Spinal cord (tissue), 10 donors: Measurements from ENCODE around the gene ADRA2B. TPM values are rescaled to one million over a fixed set of nuclear protein-coding genes. Genes with fewer than 3 reads are reported as not detected.

Experiments
- DNase-seq, 6 donors: peaks; one replicate each; pipeline versions ENCODE4 v3.0.0 to v3.0.0-alpha.2; 2013 to 2015; ENCODE audit warnings: low spot score in 6 of 6, low read depth in 4 of 6
- H3K27ac ChIP-seq: one replicate; pipeline ENCODE4 v1.5.1; 2013; ENCODE audit warnings: low read depth, low read length, control low read depth
- H3K27me3 ChIP-seq: one replicate; pipeline ENCODE4 v1.6.1; 2013; ENCODE audit warnings: low read length; ENCODE audit not compliant: control insufficient read depth, insufficient read depth
- H3K36me3 ChIP-seq: one replicate; pipeline ENCODE4 v1.6.1; 2013; ENCODE audit warnings: low read length; ENCODE audit not compliant: control insufficient read depth, insufficient read depth
- H3K4me1 ChIP-seq: one replicate; pipeline ENCODE4 v1.6.1; 2013; ENCODE audit warnings: low read length; ENCODE audit not compliant: control insufficient read depth, insufficient read depth
- H3K4me3 ChIP-seq: one replicate; pipeline ENCODE4 v1.5.1; 2013; ENCODE audit warnings: low read depth, low read length, control low read depth
- H3K9me3 ChIP-seq: one replicate; pipeline ENCODE4 v1.6.1; 2013; ENCODE audit warnings: low read length; ENCODE audit not compliant: control insufficient read depth, insufficient read depth
- WGBS: methylation state at CpG from one replicate; pipeline ENCODE4 v1.1.5; 2013; ENCODE audit warnings: missing lambda C conversion rate; ENCODE audit not compliant: insufficient coverage; 5-methylcytosine and 5-hydroxymethylcytosine counted together
- polyA plus RNA-seq, 2 donors: library from polyadenylated mRNA; unstranded; fragments of 120-200 nt; gene quantifications; one replicate each; pipeline ENCODE4 v1.2.1, GENCODE V29; 2013; ENCODE audit not compliant: insufficient read length in 2 of 2
- total RNA-seq, 2 donors: library from RNA; depleted of rRNA in 1 of 2; stranded (reverse); fragments of 120-200 nt in 1 of 2; fragments of >200 nt in 1 of 2; gene quantifications; one replicate each; pipeline versions ENCODE4 v1.2.3 to v1.2.4, GENCODE V29; 2013 to 2014
- donor health status: healthy.

The ADRA2B gene
- total and polyA plus RNA-seq, 4 donors, result 0.25 to 0.88 (median 0.61) TPM

GRCh38 chr2:96150791-96151594 is 34.6 kb upstream of the ADRA2B start:
- Histone ChIP-seq H3K36me3 (no peaks in the 10 kb centered on the region), H3K4me1 (peaks cover 29% of the 10 kb centered on the region), H3K27me3 (peaks cover 16% of the 10 kb centered on the region), H3K9me3 (no peaks in the 10 kb centered on the region), H3K27ac (no peak overlapping the region), H3K4me3 (no peak overlapping the region)
- DNase-seq, result no peak
- WGBS, result 94% methylated on average over 14 of the region's 14 CpGs

GRCh38 chr2:96150007-96150640 is 33.8 kb upstream of the ADRA2B start:
- no peak for DNase-seq
- no peak overlapping the region for H3K4me3 ChIP-seq
- peaks cover 36% of the 10 kb centered on the region for H3K4me1 ChIP-seq

GRCh38 chr2:96148410-96149217 is 32.2 kb upstream of the ADRA2B start:
- Histone ChIP-seq H3K9me3 (no peaks in the 10 kb centered on the region), H3K4me1 (peaks cover 48% of the 10 kb centered on the region), H3K27me3 (peaks cover 29% of the 10 kb centered on the region), H3K36me3 (peaks cover 2% of the 10 kb centered on the region), H3K4me3 (no peak overlapping the region), H3K27ac (no peak overlapping the region)
- DNase-seq, result peak in 2 of 6 donors; percentile 59 to 80
- WGBS, result 20% methylated on average over 27 of the region's 29 CpGs

More at GRCh38 chr2:96150007-96150640, 33.8 kb upstream of the ADRA2B start:
- WGBS, result 96% methylated on average over 3 of the region's 6 CpGs
- H3K27ac ChIP-seq, result no peak overlapping the region
- peaks cover 19% of the 10 kb centered on the region for H3K27me3 ChIP-seq
- H3K36me3 ChIP-seq, result no peaks in the 10 kb centered on the region
- no peaks in the 10 kb centered on the region for H3K9me3 ChIP-seq

- WGBS, result 62% methylated on average over 4 of the region's 9 CpGs
- Histone ChIP-seq H3K27ac (no peak overlapping the region), H3K27me3 (peaks cover 29% of the 10 kb centered on the region), H3K4me1 (peaks cover 49% of the 10 kb centered on the region), H3K4me3 (no peak overlapping the region), H3K9me3 (no peaks in the 10 kb centered on the region), H3K36me3 (peaks cover 5% of the 10 kb centered on the region)
- DNase-seq, result no peak
Observed at GRCh38 chr2:96147593-96148201, 31.3 kb upstream of the ADRA2B start.

GRCh38 chr2:96146881-96147592 is 30.7 kb upstream of the ADRA2B start:
- Histone ChIP-seq H3K9me3 (no peaks in the 10 kb centered on the region), H3K27me3 (peaks cover 29% of the 10 kb centered on the region), H3K36me3 (peaks cover 10% of the 10 kb centered on the region), H3K27ac (no peak overlapping the region), H3K4me3 (no peak overlapping the region), H3K4me1 (peaks cover 49% of the 10 kb centered on the region)
- DNase-seq, result no peak
- 76% methylated on average over 6 of the region's 9 CpGs for WGBS

- Histone ChIP-seq H3K9me3 (no peaks in the 10 kb centered on the region), H3K27me3 (peaks cover 29% of the 10 kb centered on the region), H3K36me3 (peaks cover 10% of the 10 kb centered on the region), H3K4me3 (no peak overlapping the region), H3K4me1 (peaks cover 49% of the 10 kb centered on the region), H3K27ac (no peak overlapping the region)
- 80% methylated on average over 13 of the region's 20 CpGs for WGBS
- DNase-seq, result no peak
Observed at GRCh38 chr2:96146153-96146880, 29.9 kb upstream of the ADRA2B start.

GRCh38 chr2:96145848-96146152 is 29.4 kb upstream of the ADRA2B start:
- H3K27ac ChIP-seq, result no peak overlapping the region
- H3K9me3 ChIP-seq, result no peaks in the 10 kb centered on the region
- peaks cover 10% of the 10 kb centered on the region for H3K36me3 ChIP-seq
- H3K27me3 ChIP-seq, result peaks cover 29% of the 10 kb centered on the region
- H3K4me3 ChIP-seq, result no peak overlapping the region
- H3K4me1 ChIP-seq, result peaks cover 49% of the 10 kb centered on the region
- DNase-seq, result no peak
- WGBS, result 71% methylated on average over 2 of the region's 3 CpGs

- Histone ChIP-seq H3K4me1 (peaks cover 49% of the 10 kb centered on the region), H3K27me3 (peaks cover 29% of the 10 kb centered on the region), H3K36me3 (peaks cover 10% of the 10 kb centered on the region), H3K9me3 (no peaks in the 10 kb centered on the region), H3K4me3 (peak within 1 kb of the TSS; percentile 37), H3K27ac (no peak within 1 kb of the TSS)
- 2% methylated on average over 90 of the region's 94 CpGs for WGBS
- peak in 4 of 6 donors; percentile 46 to 89 (median 69) for DNase-seq
Observed at GRCh38 chr2:96145036-96145847, 28.9 kb upstream of the ADRA2B start, which contains the start of gene DUSP2. TSS of gene DUSP2 (minus strand) at chr2:96145440. CDS start at chr2:96145354, 86 bp downstream.
